Neuron (in vitro differentiated cells): ENCODE data around the gene ZCCHC10.
"Not testable (repeated sequence)": the region's sequence is repeated elsewhere in the genome, so short reads cannot be mapped to it uniquely, and the experiment has no call there.

Experiments
- H2AFZ ChIP-seq: one replicate; pipeline ENCODE4 v1.6.1; 2013; ENCODE audit warnings: low read depth, mild to moderate bottlenecking, inconsistent platforms, low read length, moderate library complexity
- H3K27me3 ChIP-seq: one replicate; pipeline ENCODE4 v1.6.1; 2013; ENCODE audit warnings: low read length; ENCODE audit not compliant: insufficient read depth
- H3K36me3 ChIP-seq: one replicate; pipeline ENCODE4 v1.6.1; 2013; ENCODE audit warnings: low read length; ENCODE audit not compliant: insufficient read depth
- H3K4me1 ChIP-seq: one replicate; pipeline ENCODE4 v1.6.1; 2013; ENCODE audit warnings: low read length; ENCODE audit not compliant: insufficient read depth
- H3K4me3 ChIP-seq: 2 replicates; pipeline ENCODE4 v1.5.1; 2013; ENCODE audit warnings: mild to moderate bottlenecking, low read length, moderate library complexity
- H3K9me3 ChIP-seq: one replicate; pipeline ENCODE4 v1.6.1; 2013; ENCODE audit warnings: low read length

Gene ZCCHC10

GRCh38 chr5:132982971-132983370, 43.4 kb downstream of the ZCCHC10 start:
- not testable (repeated sequence) for H2AFZ ChIP-seq, H3K4me1 ChIP-seq, H3K9me3 ChIP-seq, H3K4me3 ChIP-seq, H3K27me3 ChIP-seq, H3K36me3 ChIP-seq

GRCh38 chr5:132981288-132981687, 45.1 kb downstream of the ZCCHC10 start:
- Histone ChIP-seq H2AFZ (no peak overlapping the region), H3K4me1 (no peaks in the 10 kb centered on the region), H3K4me3 (no peak overlapping the region), H3K27me3 (no peaks in the 10 kb centered on the region), H3K9me3 (no peaks in the 10 kb centered on the region), H3K36me3 (no peaks in the 10 kb centered on the region)

GRCh38 chr5:132979976-132980375, 46.4 kb downstream of the ZCCHC10 start:
- no peaks in the 10 kb centered on the region for H3K9me3 ChIP-seq
- no peaks in the 10 kb centered on the region for H3K27me3 ChIP-seq
- H2AFZ ChIP-seq: no peak overlapping the region
- H3K4me3 ChIP-seq: no peak overlapping the region
- H3K4me1 ChIP-seq: no peaks in the 10 kb centered on the region
- H3K36me3 ChIP-seq: no peaks in the 10 kb centered on the region

- H3K4me1 ChIP-seq: no peaks in the 10 kb centered on the region
- H3K9me3 ChIP-seq: no peaks in the 10 kb centered on the region
- H3K36me3 ChIP-seq: no peaks in the 10 kb centered on the region
- H2AFZ ChIP-seq: no peak overlapping the region
- no peaks in the 10 kb centered on the region for H3K27me3 ChIP-seq
- H3K4me3 ChIP-seq: no peak overlapping the region
Observed at GRCh38 chr5:132979367-132979940, 46.9 kb downstream of the ZCCHC10 start.

GRCh38 chr5:132976852-132977251, 49.5 kb downstream of the ZCCHC10 start:
- no peak overlapping the region for H3K4me3 ChIP-seq
- H3K9me3 ChIP-seq: no peaks in the 10 kb centered on the region
- H2AFZ ChIP-seq: no peak overlapping the region
- H3K4me1 ChIP-seq: peaks cover 4% of the 10 kb centered on the region
- no peaks in the 10 kb centered on the region for H3K27me3 ChIP-seq
- no peaks in the 10 kb centered on the region for H3K36me3 ChIP-seq

GRCh38 chr5:132972436-132972828, 53.9 kb downstream of the ZCCHC10 start:
- H3K9me3 ChIP-seq, H3K36me3 ChIP-seq, H3K4me1 ChIP-seq, H3K27me3 ChIP-seq, H2AFZ ChIP-seq, H3K4me3 ChIP-seq: not testable (repeated sequence)

GRCh38 chr5:132971483-132972435, 54.6 kb downstream of the ZCCHC10 start:
- H3K4me3 ChIP-seq: no peak overlapping the region

GRCh38 chr5:132965120-132965519, 61.2 kb downstream of the ZCCHC10 start:
- Histone ChIP-seq H3K4me1 (peaks cover 8% of the 10 kb centered on the region), H3K9me3 (no peaks in the 10 kb centered on the region), H3K4me3 (no peak overlapping the region), H3K27me3 (no peaks in the 10 kb centered on the region), H3K36me3 (peaks cover 3% of the 10 kb centered on the region), H2AFZ (no peak overlapping the region)

More at GRCh38 chr5:132971483-132972435, 54.6 kb downstream of the ZCCHC10 start:
- H3K9me3 ChIP-seq: no peaks in the 10 kb centered on the region
- no peaks in the 10 kb centered on the region for H3K27me3 ChIP-seq
- H3K4me1 ChIP-seq: peaks cover 5% of the 10 kb centered on the region
- H2AFZ ChIP-seq: no peak overlapping the region
- H3K36me3 ChIP-seq: no peaks in the 10 kb centered on the region

- Histone ChIP-seq H3K9me3 (peaks cover 1% of the 10 kb centered on the region), H3K4me1 (peaks cover 8% of the 10 kb centered on the region), H2AFZ (peak within 1 kb of the TSS; percentile 64), H3K27me3 (no peaks in the 10 kb centered on the region), H3K36me3 (peaks cover 6% of the 10 kb centered on the region), H3K4me3 (peak within 1 kb of the TSS; percentile 58)
Observed at GRCh38 chr5:132963171-132964104, 62.9 kb downstream of the ZCCHC10 start, which contains the start of gene AFF4. AFF4 (minus strand) TSS chr5:132963634; CDS start chr5:132937189, 26,445 bp downstream.

GRCh38 chr5:132962429-132963021, 63.8 kb downstream of the ZCCHC10 start:
- Histone ChIP-seq H3K4me3 (peak overlapping the region; percentile 58), H3K36me3 (peaks cover 6% of the 10 kb centered on the region), H2AFZ (peak overlapping the region; percentile 33), H3K4me1 (peaks cover 8% of the 10 kb centered on the region), H3K9me3 (peaks cover 1% of the 10 kb centered on the region), H3K27me3 (no peaks in the 10 kb centered on the region)

GRCh38 chr5:132961887-132962286, 64.5 kb downstream of the ZCCHC10 start:
- Histone ChIP-seq H3K4me3 (peak overlapping the region; percentile 58), H3K4me1 (peaks cover 8% of the 10 kb centered on the region), H3K27me3 (no peaks in the 10 kb centered on the region), H3K36me3 (peaks cover 6% of the 10 kb centered on the region), H2AFZ (no peak overlapping the region), H3K9me3 (peaks cover 1% of the 10 kb centered on the region)

- H3K36me3 ChIP-seq, H3K4me1 ChIP-seq, H2AFZ ChIP-seq, H3K9me3 ChIP-seq, H3K27me3 ChIP-seq: not testable (repeated sequence)
- H3K4me3 ChIP-seq: peak overlapping the region; percentile 58
Observed at GRCh38 chr5:132961123-132961815, 65.1 kb downstream of the ZCCHC10 start.
